DND-41 (cell line): ENCODE results near the gene GLCCI1.

Experiments
- ATAC-seq: fragments of 200-7000 bp; cut with Tn5 transposase; 3 replicates; pipeline ENCODE4 v1.9.1; 2021; ENCODE audit warnings: low read depth; ENCODE audit not compliant: insufficient read depth
- DNase-seq: peaks from one replicate; pipeline ENCODE4 v3.0.0-alpha.2; 2020
- H2AFZ ChIP-seq: 2 replicates; pipeline ENCODE4 v1.6.0; 2012; ENCODE audit warnings: low read depth, low read length
- H3K27ac ChIP-seq: 2 replicates; pipeline ENCODE4 v1.5.1; 2012; ENCODE audit warnings: low read length, inconsistent platforms
- H3K27me3 ChIP-seq: fragments of 200-600 bp; sonication (generic); 2 replicates; pipeline ENCODE4 v1.6.0; 2012; ENCODE audit warnings: low read length, mild to moderate bottlenecking, inconsistent platforms; ENCODE audit not compliant: insufficient read depth, poor library complexity
- H3K36me3 ChIP-seq: 2 replicates; pipeline ENCODE4 v1.5.1; 2012; ENCODE audit warnings: low read length, inconsistent platforms; ENCODE audit not compliant: insufficient read depth
- H3K4me1 ChIP-seq: 2 replicates; pipeline ENCODE4 v1.5.1; 2012; ENCODE audit warnings: mild to moderate bottlenecking, low read length; ENCODE audit not compliant: insufficient read depth
- H3K4me2 ChIP-seq: 2 replicates; pipeline ENCODE4 v1.6.0; 2012; ENCODE audit warnings: mild to moderate bottlenecking, moderate library complexity, low read length, inconsistent platforms; ENCODE audit not compliant: insufficient read depth
- H3K4me3 ChIP-seq, 2 experiments: fragments of 200-600 bp in 1 of 2; shearing (Covaris generic) in 1 of 2; 2 replicates each; pipeline ENCODE4 v1.5.1; 2012 to 2016; ENCODE audit warnings: inconsistent platforms in 2 of 2, low read length in 2 of 2, mild to moderate bottlenecking in 2 of 2, low read depth in 1 of 2, moderate library complexity in 1 of 2
- H3K79me2 ChIP-seq: 2 replicates; pipeline ENCODE4 v1.6.0; 2012; ENCODE audit warnings: low read length, inconsistent platforms; ENCODE audit not compliant: insufficient read depth
- H3K9ac ChIP-seq: 2 replicates; pipeline ENCODE4 v1.6.0; 2012; ENCODE audit warnings: low read depth, mild to moderate bottlenecking, inconsistent platforms, low read length, moderate library complexity
- H3K9me3 ChIP-seq: 2 replicates; pipeline ENCODE4 v1.5.1; 2012; ENCODE audit warnings: low read length, moderate library complexity, mild to moderate bottlenecking, inconsistent platforms; ENCODE audit not compliant: insufficient read depth, severe bottlenecking
- H4K20me1 ChIP-seq: 2 replicates; pipeline ENCODE4 v1.6.0; 2012; ENCODE audit warnings: low read length; ENCODE audit not compliant: insufficient read depth
- CTCF ChIP-seq: IDR thresholded peaks from 2 replicates; pipeline ENCODE4 v1.5.1; 2012; ENCODE audit warnings: borderline replicate concordance, low read length, moderate library complexity, mild to moderate bottlenecking; ENCODE audit not compliant: poor library complexity, severe bottlenecking; ENCODE audit errors: extremely low read depth
- EZH2 ChIP-seq: IDR thresholded peaks from 3 replicates; pipeline ENCODE4 v1.6.1; 2012; ENCODE audit warnings: borderline replicate concordance, low read depth, mild to moderate bottlenecking, moderate library complexity, low read length, inconsistent platforms; ENCODE audit not compliant: severe bottlenecking

Gene GLCCI1

GRCh38 chr7:7968544-7969305 lies at the start of gene GLCCI1:
GLCCI1 (plus strand) TSS chr7:7968796; CDS start chr7:7969351, 555 bp downstream.
- Histone ChIP-seq H3K27me3 (no peaks in the 10 kb centered on the region), H3K4me3 (peak within 1 kb of the TSS; percentile 61 to 74), H3K4me1 (peaks cover 51% of the 10 kb centered on the region), H3K79me2 (peaks cover 46% of the 10 kb centered on the region), H4K20me1 (peaks cover 17% of the 10 kb centered on the region; the same call in 1 of the 2 replicates), H3K9ac (peak within 1 kb of the TSS; percentile 96), H3K36me3 (no peaks in the 10 kb centered on the region; the same call in 1 of the 2 replicates), H3K27ac (peak within 1 kb of the TSS; percentile 96), H3K9me3 (no peaks in the 10 kb centered on the region), H3K4me2 (peak within 1 kb of the TSS; percentile 63), H2AFZ (peak within 1 kb of the TSS; percentile 95)
- no peak for TF ChIP-seq CTCF
- no peak for TF ChIP-seq EZH2
- DNase-seq = peak; percentile 98
- ATAC-seq = peak; percentile 95

- Histone ChIP-seq H2AFZ (no peak overlapping the region), H3K9ac (no peak overlapping the region), H3K36me3 (no peaks in the 10 kb centered on the region), H3K27me3 (no peaks in the 10 kb centered on the region), H3K4me3 (no peak overlapping the region), H3K4me1 (peaks cover 18% of the 10 kb centered on the region), H4K20me1 (no peaks in the 10 kb centered on the region), H3K9me3 (no peaks in the 10 kb centered on the region), H3K4me2 (no peak overlapping the region), H3K79me2 (no peaks in the 10 kb centered on the region), H3K27ac (no peak overlapping the region)
- no peak for DNase-seq
- ATAC-seq = no peak
- TF ChIP-seq CTCF (no peak), EZH2 (no peak)
Observed at GRCh38 chr7:7919449-7919945, 49.1 kb upstream of the GLCCI1 start.

GRCh38 chr7:7920056-7920455 lies 48.5 kb upstream of the GLCCI1 start:
- no peak for DNase-seq
- H2AFZ ChIP-seq = no peak overlapping the region
- peaks cover 20% of the 10 kb centered on the region for H3K4me1 ChIP-seq
- H3K9ac ChIP-seq = no peak overlapping the region
- H3K27ac ChIP-seq = no peak overlapping the region
- H4K20me1 ChIP-seq = no peaks in the 10 kb centered on the region
- TF ChIP-seq EZH2 = no peak
- H3K36me3 ChIP-seq = no peaks in the 10 kb centered on the region
- H3K9me3 ChIP-seq = no peaks in the 10 kb centered on the region
- ATAC-seq = no peak
- no peaks in the 10 kb centered on the region for H3K79me2 ChIP-seq
- no peaks in the 10 kb centered on the region for H3K27me3 ChIP-seq
- no peak overlapping the region for H3K4me2 ChIP-seq
- H3K4me3 ChIP-seq = no peak overlapping the region

- Histone ChIP-seq H3K4me2 (no peak overlapping the region), H3K4me1 (peaks cover 20% of the 10 kb centered on the region), H3K79me2 (no peaks in the 10 kb centered on the region), H3K4me3 (no peak overlapping the region), H3K9ac (no peak overlapping the region), H3K27me3 (no peaks in the 10 kb centered on the region), H2AFZ (no peak overlapping the region), H3K9me3 (no peaks in the 10 kb centered on the region), H3K27ac (no peak overlapping the region), H4K20me1 (no peaks in the 10 kb centered on the region), H3K36me3 (no peaks in the 10 kb centered on the region)
- TF ChIP-seq EZH2 = no peak
- no peak for TF ChIP-seq CTCF
- DNase-seq (no peak), ATAC-seq (no peak)
Observed at GRCh38 chr7:7920481-7920880, 48.1 kb upstream of the GLCCI1 start.
